Transverse colon (tissue), 4 donors: ENCODE measurements around the gene WLS. TPM values are rescaled to one million over a fixed set of nuclear protein-coding genes. Genes with fewer than 3 reads are reported as not detected.

Experiments used
- DNase-seq: peaks from one replicate; pipeline ENCODE4 v3.0.0-alpha.2; 2019
- H3K27ac ChIP-seq, 4 donors: fragments of 200-600 bp; sonication (generic); 2 replicates each; pipeline ENCODE4 v1.5.1; 2016 to 2018; ENCODE audit warnings: inconsistent platforms in 4 of 4
- H3K27me3 ChIP-seq: fragments of 200-600 bp; sonication (generic); 2 replicates; pipeline ENCODE4 v1.5.1; 2017; ENCODE audit warnings: inconsistent platforms
- H3K36me3 ChIP-seq, 4 donors: fragments of 200-600 bp; sonication (generic); 2 replicates each; pipeline ENCODE4 v1.5.1; 2017 to 2019; ENCODE audit warnings: inconsistent platforms in 4 of 4
- H3K4me1 ChIP-seq, 4 donors: fragments of 200-600 bp; sonication (generic); 2 replicates each; pipeline ENCODE4 v1.5.1; 2017 to 2020; ENCODE audit warnings: inconsistent platforms in 4 of 4
- H3K4me3 ChIP-seq, 4 donors: fragments of 200-600 bp; sonication (generic); 1 replicate in 1 of 4; 2 replicates in 3 of 4; pipeline versions ENCODE4 v1.5.1 to v1.6.1; 2017 to 2019; ENCODE audit warnings: inconsistent platforms in 4 of 4
- H3K9me3 ChIP-seq, 2 donors: fragments of 200-600 bp; sonication (generic); 2 replicates each; pipeline ENCODE4 v1.5.1; 2017 to 2019; ENCODE audit warnings: inconsistent platforms in 2 of 2
- EP300 ChIP-seq: sonication (generic); formaldehyde crosslinking; IDR thresholded peaks from one replicate; pipeline ENCODE4 v1.6.1; 2017; ENCODE audit warnings: antibody characterized with exemption, low read depth
- POLR2A ChIP-seq: fragments of 450-650 bp; IDR thresholded peaks from one replicate; pipeline ENCODE4 v1.6.1; 2016; ENCODE audit warnings: antibody characterized with exemption, mild to moderate bottlenecking, moderate library complexity
- POLR2AphosphoS5 ChIP-seq, 3 donors: sonication (generic); formaldehyde crosslinking; IDR thresholded peaks; one replicate each; pipeline ENCODE4 v1.6.1; 2016; ENCODE audit warnings: antibody characterized with exemption in 3 of 3
- WGBS, 2 donors: methylation state at CpG; one replicate each; pipeline ENCODE4 v1.1.5; 2018; ENCODE audit warnings: low coverage in 1 of 2; 5-methylcytosine and 5-hydroxymethylcytosine counted together
- in situ Hi-C, 4 donors: fragments of 200-750 bp; cut with MboI; loops; one replicate each; pipeline versions ENCODE4 v1.15.0 to v1.15.1; 2017; ENCODE audit warnings: low sequenced_read_pairs in 3 of 4, low pct_ligation_motif_present in 1 of 4, low pct_unique_long_range_greater_than_20kb in 1 of 4
- intact Hi-C: fragments of 100-400 bp; cut with DNase I; formaldehyde crosslinking; loops from one replicate; pipeline ENCODE4 v1.15.1; 2023; ENCODE audit warnings: low total_unique reads
- total RNA-seq, 4 donors: library from RNA; depleted of rRNA; stranded (reverse); fragments of >200 nt; gene quantifications; one replicate each; pipeline ENCODE4 v1.1.0, GENCODE V29; 2016
- TF ChIP-seq, protein P1 (sequence below), 5 experiments: fragments of 200-600 bp in 3 of 5; fragments of 450-650 bp in 2 of 5; sonication (generic) in 3 of 5; IDR thresholded peaks; 1 replicate in 2 of 5; 2 replicates in 3 of 5; pipeline ENCODE4 v1.5.1; 2016 to 2017; ENCODE audit warnings: antibody characterized with exemption in 5 of 5, inconsistent platforms in 3 of 5, mild to moderate bottlenecking in 2 of 5, moderate library complexity in 1 of 5

WLS gene
- total RNA-seq, 4 donors from 2014 or later, result 69.9 to 117 (median 98.7) TPM

GRCh38 chr1:68120136-68120791 lies 112.1 kb downstream of the WLS start:
- peak overlapping the region; percentile 43 to 67 (median 49) for H3K27ac ChIP-seq
- no peaks in the 10 kb centered on the region for H3K36me3 ChIP-seq
- H3K9me3 ChIP-seq, result no peaks in the 10 kb centered on the region
- TF ChIP-seq POLR2A, result no peak
- no peak for TF ChIP-seq EP300
- TF ChIP-seq POLR2AphosphoS5 (IDR thresholded peaks at IDR 0.05), result no peak
- TF ChIP-seq, protein P1, sequence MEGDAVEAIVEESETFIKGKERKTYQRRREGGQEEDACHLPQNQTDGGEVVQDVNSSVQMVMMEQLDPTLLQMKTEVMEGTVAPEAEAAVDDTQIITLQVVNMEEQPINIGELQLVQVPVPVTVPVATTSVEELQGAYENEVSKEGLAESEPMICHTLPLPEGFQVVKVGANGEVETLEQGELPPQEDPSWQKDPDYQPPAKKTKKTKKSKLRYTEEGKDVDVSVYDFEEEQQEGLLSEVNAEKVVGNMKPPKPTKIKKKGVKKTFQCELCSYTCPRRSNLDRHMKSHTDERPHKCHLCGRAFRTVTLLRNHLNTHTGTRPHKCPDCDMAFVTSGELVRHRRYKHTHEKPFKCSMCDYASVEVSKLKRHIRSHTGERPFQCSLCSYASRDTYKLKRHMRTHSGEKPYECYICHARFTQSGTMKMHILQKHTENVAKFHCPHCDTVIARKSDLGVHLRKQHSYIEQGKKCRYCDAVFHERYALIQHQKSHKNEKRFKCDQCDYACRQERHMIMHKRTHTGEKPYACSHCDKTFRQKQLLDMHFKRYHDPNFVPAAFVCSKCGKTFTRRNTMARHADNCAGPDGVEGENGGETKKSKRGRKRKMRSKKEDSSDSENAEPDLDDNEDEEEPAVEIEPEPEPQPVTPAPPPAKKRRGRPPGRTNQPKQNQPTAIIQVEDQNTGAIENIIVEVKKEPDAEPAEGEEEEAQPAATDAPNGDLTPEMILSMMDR (IDR thresholded peaks at IDR 0.05), result peak; percentile 78 to 89 (median 80)
- 49 to 50% methylated on average over 4 to 7 of the region's 7 CpGs for WGBS, 2 donors
- in situ Hi-C loops, result loop anchor here in 3 of 4 donors (5.0 to 25.0 kb wide), 5 partner anchors 205 to 583 kb away; partner anchors contain the start of gene RPE65 (in 1 of the 3)
- H3K4me1 ChIP-seq, result peaks cover 0 to 4% (median 0%) of the 10 kb centered on the region in 4 donors
- no peak overlapping the region for H3K4me3 ChIP-seq
- H3K27me3 ChIP-seq, result no peaks in the 10 kb centered on the region
- peak; percentile 41 for DNase-seq
- intact Hi-C loops, result loop anchor here (5.0 kb wide), 2 partner anchors 112 to 348 kb away; partner anchors contain the start of gene WLS

- Histone ChIP-seq H3K4me1 (peaks cover 0 to 4% (median 0%) of the 10 kb centered on the region in 4 donors), H3K36me3 (no peaks in the 10 kb centered on the region), H3K27me3 (no peaks in the 10 kb centered on the region), H3K4me3 (no peak overlapping the region), H3K27ac (peak overlapping the region in 1 of 4 donors; percentile 19), H3K9me3 (no peaks in the 10 kb centered on the region)
- DNase-seq, result no peak
- 88 to 90% methylated on average over 1 to 4 of the region's 4 CpGs for WGBS, 2 donors
- TF ChIP-seq POLR2A, result no peak
- no peak for TF ChIP-seq POLR2AphosphoS5 (IDR thresholded peaks at IDR 0.05)
- TF ChIP-seq, protein P1 (IDR thresholded peaks at IDR 0.05), result no peak
- TF ChIP-seq EP300, result no peak
- intact Hi-C loops, result loop anchor here (10.0 kb wide), 1 partner anchor 275 kb away; no protein-coding TSS in a partner anchor
- in situ Hi-C loops, result loop anchor here in 3 of 4 donors (10.0 to 25.0 kb wide), 6 partner anchors 205 to 582 kb away; partner anchors contain the start of gene RPE65 (in 1 of the 3)
Measured at GRCh38 chr1:68119445-68119844, 112.9 kb downstream of the WLS start.

- H3K36me3 ChIP-seq, result no peaks in the 10 kb centered on the region
- DNase-seq, result no peak
- no peaks in the 10 kb centered on the region for H3K9me3 ChIP-seq
- TF ChIP-seq, protein P1 (IDR thresholded peaks at IDR 0.05), result no peak
- TF ChIP-seq POLR2AphosphoS5 (IDR thresholded peaks at IDR 0.05), result no peak
- TF ChIP-seq EP300, result no peak
- TF ChIP-seq POLR2A, result no peak
- H3K27ac ChIP-seq, result no peak overlapping the region
- H3K4me1 ChIP-seq, result peaks cover 0 to 4% (median 2%) of the 10 kb centered on the region in 4 donors
- intact Hi-C loops, result loop anchor here (2.0 to 10.0 kb wide), 2 partner anchors 225 to 273 kb away; no protein-coding TSS in a partner anchor
- 78% methylated on average over 10 of the region's 10 CpGs; no CpG with 5 or more reads in 1 of the 2 donors for WGBS, 2 donors
- no peak overlapping the region for H3K4me3 ChIP-seq
- no peaks in the 10 kb centered on the region for H3K27me3 ChIP-seq
- in situ Hi-C loops, result loop anchor here in 3 of 4 donors (10.0 to 25.0 kb wide), 6 partner anchors 207 to 580 kb away; partner anchors contain the start of gene RPE65 (in 1 of the 3)
Measured at GRCh38 chr1:68117416-68117815, 114.9 kb downstream of the WLS start.

DNA sequence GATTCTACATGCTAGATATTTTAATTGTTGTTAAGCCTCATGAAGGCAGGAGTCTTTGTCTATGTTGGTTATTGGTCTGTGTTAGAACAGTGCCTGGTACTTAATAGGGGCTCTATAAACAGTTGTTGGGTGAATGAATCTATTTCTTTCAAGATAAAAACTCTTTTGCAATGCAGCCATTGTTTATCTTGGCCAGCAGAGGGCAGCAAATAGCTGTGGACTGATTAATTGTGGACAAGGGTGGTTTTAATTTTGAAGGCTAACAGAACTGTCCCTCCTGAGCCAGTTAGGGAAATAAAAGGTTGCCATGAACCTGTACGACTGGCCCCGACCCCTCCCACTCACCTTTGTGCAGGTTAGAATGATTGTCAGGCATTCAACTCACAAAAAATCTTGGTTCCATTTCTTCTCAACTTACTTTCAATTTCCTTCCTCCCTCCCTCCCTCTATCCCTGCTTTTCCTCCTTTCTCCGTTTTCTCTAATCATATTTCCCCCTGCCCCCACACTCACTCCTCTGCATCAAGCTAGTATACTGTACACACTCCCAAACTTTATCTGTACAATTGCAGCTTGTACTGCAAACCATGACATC lies 115.6 kb downstream of the WLS start:
- intact Hi-C loops, result loop anchor here (2.0 to 10.0 kb wide), 2 partner anchors 226 to 272 kb away; no protein-coding TSS in a partner anchor
- Histone ChIP-seq H3K27me3 (no peaks in the 10 kb centered on the region), H3K4me1 (peaks cover 4 to 11% (median 6%) of the 10 kb centered on the region in 4 donors), H3K27ac (no peak overlapping the region), H3K4me3 (no peak overlapping the region), H3K36me3 (no peaks in the 10 kb centered on the region), H3K9me3 (no peaks in the 10 kb centered on the region)
- peak; percentile 52 for DNase-seq
- in situ Hi-C loops, result loop anchor here in 3 of 4 donors (10.0 to 25.0 kb wide), 6 partner anchors 208 to 579 kb away; partner anchors contain the start of gene RPE65 (in 1 of the 3)
- TF ChIP-seq POLR2A (no peak), EP300 (no peak), POLR2AphosphoS5 (IDR thresholded peaks at IDR 0.05) (no peak)
- TF ChIP-seq, protein P1 (IDR thresholded peaks at IDR 0.05), result peak; percentile 85 to 87 (median 86)
- 0 to 1% methylated on average over 3 of the region's 3 CpGs for WGBS, 2 donors
